IMR-90 (cell line): ENCODE data around the gene GYS1. TPM values are rescaled to one million over a fixed set of nuclear protein-coding genes. Genes with fewer than 3 reads are reported as not detected.
A peak's percentile ranks its signal among the peaks of the same experiment; 100 is the strongest.
"Not testable (repeated sequence)": the region's sequence is repeated elsewhere in the genome, so short reads cannot be mapped to it uniquely, and the experiment has no call there.

Experiments
- ATAC-seq: fragments of 200-7000 bp; cut with Tn5 transposase; 2 replicates; pipeline ENCODE4 v1.9.1; 2020; ENCODE audit warnings: low read depth, mild to moderate bottlenecking, moderate library complexity
- BruUV-seq: library from RNA; stranded (reverse); fragments of 400-500 nt; replicated peaks from 2 replicates; lab custom pipeline; 2021; lab: Mats Ljungman, UMichigan
- CTCF ChIA-PET: fragments of 300-600 bp; formaldehyde crosslinking; extraction: SDS; loops from one replicate; lab custom pipeline; 2021; ENCODE audit warnings: antibody characterized with exemption; lab: Yijun Ruan, JAX
- POLR2A ChIA-PET: fragments of 300-600 bp; sonication (Branson Sonifier 250); formaldehyde crosslinking; loops from one replicate; lab custom pipeline; 2022; ENCODE audit warnings: antibody characterized with exemption; ENCODE audit not compliant: unreplicated experiment; lab: Charles Lee
- DNase-seq: peaks from one replicate; pipeline ENCODE4 v3.0.0; 2013
- H2AFZ ChIP-seq: replicated peaks from 2 replicates; pipeline ENCODE3; 2013; ENCODE audit warnings: low read length, mild to moderate bottlenecking; ENCODE audit not compliant: poor library complexity
- H2AK5ac ChIP-seq: 2 replicates; pipeline ENCODE4 v1.6.1; 2013; ENCODE audit warnings: low read depth, low read length, inconsistent platforms
- H2AK9ac ChIP-seq: replicated peaks from 2 replicates; pipeline ENCODE3; 2013; ENCODE audit warnings: mild to moderate bottlenecking, low read depth, low read length, moderate library complexity; ENCODE audit not compliant: poor library complexity
- H2BK120ac ChIP-seq: 2 replicates; pipeline ENCODE4 v1.6.1; 2013; ENCODE audit warnings: low read depth, low read length, inconsistent platforms
- H2BK15ac ChIP-seq: 3 replicates; pipeline ENCODE4 v1.6.1; 2013; ENCODE audit warnings: low read depth, low read length, inconsistent platforms
- H2BK20ac ChIP-seq: 2 replicates; pipeline ENCODE4 v1.6.1; 2013; ENCODE audit warnings: low read depth, mild to moderate bottlenecking, inconsistent platforms, low read length, moderate library complexity
- H2BK5ac ChIP-seq: 2 replicates; pipeline ENCODE4 v1.6.1; 2013; ENCODE audit warnings: mild to moderate bottlenecking, low read depth, low read length, inconsistent platforms; ENCODE audit not compliant: poor library complexity, severe bottlenecking
- H3K14ac ChIP-seq: replicated peaks from 2 replicates; pipeline ENCODE4 v1.6.1; 2013; ENCODE audit warnings: low read depth, low read length, inconsistent platforms
- H3K18ac ChIP-seq: 2 replicates; pipeline ENCODE4 v1.6.1; 2013; ENCODE audit warnings: low read depth, low read length, control low read depth
- H3K23ac ChIP-seq: 2 replicates; pipeline ENCODE4 v1.6.1; 2013; ENCODE audit warnings: low read depth, low read length, inconsistent platforms
- H3K27ac ChIP-seq: 2 replicates; pipeline ENCODE4 v1.5.1; 2013; ENCODE audit warnings: mild to moderate bottlenecking, control low read depth, low read length; ENCODE audit not compliant: insufficient read depth
- H3K27me3 ChIP-seq: 2 replicates; pipeline ENCODE4 v1.6.1; 2013; ENCODE audit warnings: low read length; ENCODE audit not compliant: control insufficient read depth, insufficient read depth
- H3K36me3 ChIP-seq: 2 replicates; pipeline ENCODE4 v1.6.1; 2013; ENCODE audit warnings: low read length, mixed read lengths; ENCODE audit not compliant: control insufficient read depth, insufficient read depth
- H3K4ac ChIP-seq: 2 replicates; pipeline ENCODE4 v1.6.1; 2013; ENCODE audit warnings: low read depth, low read length, inconsistent platforms
- H3K4me1 ChIP-seq: 2 replicates; pipeline ENCODE4 v1.6.1; 2013; ENCODE audit warnings: low read length, mixed read lengths; ENCODE audit not compliant: control insufficient read depth, insufficient read depth
- H3K4me2 ChIP-seq: 2 replicates; pipeline ENCODE4 v1.6.1; 2013; ENCODE audit warnings: low read depth, mild to moderate bottlenecking, control low read depth, low read length, moderate library complexity
- H3K4me3 ChIP-seq: 2 replicates; pipeline ENCODE4 v1.5.1; 2013; ENCODE audit warnings: low read depth, mild to moderate bottlenecking, control low read depth, low read length, moderate library complexity; ENCODE audit not compliant: insufficient read depth
- H3K56ac ChIP-seq: 2 replicates; pipeline ENCODE4 v1.6.1; 2013; ENCODE audit warnings: low read length, inconsistent platforms; ENCODE audit not compliant: insufficient read depth; ENCODE audit errors: extremely low read depth
- H3K79me1 ChIP-seq, 2 experiments: 2 replicates each; pipeline ENCODE4 v1.6.1; 2013; ENCODE audit warnings: low read length in 2 of 2, inconsistent platforms in 1 of 2, low read depth in 1 of 2
- H3K9ac ChIP-seq: 2 replicates; pipeline ENCODE4 v1.6.1; 2013; ENCODE audit warnings: low read depth, low read length, control low read depth
- H3K9me1 ChIP-seq: 2 replicates; pipeline ENCODE4 v1.6.1; 2013; ENCODE audit warnings: low read length, inconsistent platforms; ENCODE audit not compliant: insufficient read depth
- H3K9me3 ChIP-seq: 2 replicates; pipeline ENCODE4 v1.6.1; 2013; ENCODE audit warnings: low read length; ENCODE audit not compliant: control insufficient read depth, insufficient read depth
- H4K20me1 ChIP-seq: 2 replicates; pipeline ENCODE4 v1.6.1; 2013; ENCODE audit warnings: low read length, inconsistent platforms; ENCODE audit not compliant: insufficient read depth
- H4K5ac ChIP-seq: 2 replicates; pipeline ENCODE4 v1.6.1; 2013; ENCODE audit warnings: mild to moderate bottlenecking, low read depth, low read length, control low read depth
- H4K8ac ChIP-seq, 2 experiments: 2 replicates each; pipeline ENCODE4 v1.6.1; 2013; ENCODE audit warnings: low read depth in 2 of 2, low read length in 2 of 2, control low read depth in 1 of 2, inconsistent platforms in 1 of 2
- H4K91ac ChIP-seq: 2 replicates; pipeline ENCODE4 v1.6.1; 2013; ENCODE audit warnings: low read depth, low read length, inconsistent platforms; ENCODE audit not compliant: insufficient read depth
- NFE2L2 ChIP-seq: fragments of 150-350 bp; IDR thresholded peaks from 2 replicates; pipeline ENCODE4 v1.6.1; 2016; ENCODE audit warnings: low read depth, mild to moderate bottlenecking, low read length
- RAD21 ChIP-seq: IDR thresholded peaks from 2 replicates; pipeline ENCODE4 v1.6.1; 2012; ENCODE audit warnings: low read length, improper control_type of control experiment
- SMC3 ChIP-seq: fragments of 150-350 bp; IDR thresholded peaks from 2 replicates; pipeline ENCODE4 v1.6.1; 2016; ENCODE audit warnings: low read depth, mild to moderate bottlenecking, antibody characterized with exemption, low read length, moderate library complexity
- WGBS, 2 experiments: methylation state at CpG; one replicate each; pipeline versions ENCODE4 v1.1.5 to v1.1.7; 2013; ENCODE audit warnings: missing lambda C conversion rate in 2 of 2; ENCODE audit not compliant: insufficient read length in 1 of 2; ENCODE audit errors: extremely low coverage in 2 of 2; 5-methylcytosine and 5-hydroxymethylcytosine counted together
- dilution Hi-C: fragments of 300-500 bp; cut with HindIII; formaldehyde crosslinking; loops from one replicate; pipeline ENCODE4 v1.14.3; 2018; ENCODE audit warnings: low sequenced_read_pairs; ENCODE audit not compliant: unreplicated experiment
- in situ Hi-C: fragments of 300-500 bp; cut with MboI; formaldehyde crosslinking; loops from 3 replicates; pipeline ENCODE4 v1.14.3; 2019; ENCODE audit warnings: low sequenced_read_pairs, inconsistent platforms, mixed read lengths
- intact Hi-C: fragments of 100-400 bp; cut with micrococcal nuclease; formaldehyde crosslinking; loops from 2 replicates; pipeline ENCODE4 v1.10.0; 2022
- polyA plus RNA-seq, 3 experiments: library from polyadenylated mRNA; depleted of rRNA; stranded (reverse); fragments of >200 nt; gene quantifications; 2 replicates each; pipeline ENCODE4 v1.2.3, GENCODE V29; 2012; ENCODE audit warnings: low replicate concordance in 1 of 3
- total RNA-seq: library from RNA; depleted of rRNA; stranded (reverse); fragments of >200 nt; gene quantifications from 2 replicates; pipeline ENCODE4 v1.2.3, GENCODE V29; 2012
- TF ChIP-seq, protein P1 (sequence below): fragments of 150-350 bp; IDR thresholded peaks from 2 replicates; pipeline ENCODE4 v1.6.1; 2017; ENCODE audit warnings: mild to moderate bottlenecking, antibody characterized with exemption, low read length, low read depth

The GYS1 gene
- total and polyA plus RNA-seq, 2 of the 4 experiments (the other 2 are of a cell fraction) = 38.7 to 72.2 TPM

DNA sequence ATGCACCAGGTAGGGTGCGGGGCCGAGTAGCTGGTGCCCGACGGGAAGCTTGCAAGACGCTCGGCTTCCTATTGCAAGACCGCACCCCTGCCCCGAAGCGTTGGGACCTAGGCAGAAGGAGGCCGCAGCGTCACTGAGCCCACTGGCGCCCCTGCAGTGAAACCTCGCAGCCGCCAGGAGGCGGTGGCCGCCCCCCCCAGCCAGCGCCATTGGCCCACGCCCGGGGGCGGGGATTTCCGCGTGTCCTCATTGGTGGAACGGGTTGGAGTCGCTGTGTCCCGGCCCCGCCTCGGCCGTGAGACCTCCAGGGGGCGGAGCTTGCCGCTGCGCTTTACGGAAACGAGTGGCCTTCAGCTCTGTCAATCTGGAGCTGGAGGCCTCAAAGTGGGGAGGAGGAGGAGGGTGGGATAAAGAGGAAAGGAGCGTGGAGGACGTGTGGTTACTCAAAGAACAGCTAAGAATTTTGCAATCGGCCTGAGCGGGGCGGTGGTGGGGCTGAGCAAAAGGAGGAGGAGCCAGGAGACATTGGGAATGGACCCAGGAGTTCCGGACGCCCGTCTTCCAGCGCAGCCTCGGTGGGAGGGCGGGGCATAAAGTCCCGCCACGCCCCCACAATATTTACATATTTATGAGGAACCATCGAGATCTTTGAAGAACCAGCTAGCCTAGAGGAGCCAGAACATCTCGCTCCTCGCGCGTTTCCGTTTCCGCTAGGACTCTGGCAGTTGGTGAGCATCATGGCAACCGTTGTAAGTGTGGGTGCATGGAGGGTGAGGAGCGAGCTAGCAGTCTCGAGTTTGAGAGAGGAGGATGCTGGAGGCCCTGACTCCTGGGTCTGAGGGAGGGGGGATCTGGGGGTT lies at the start of gene GYS1, which contains the start of gene RUVBL2 (continued):
- TF ChIP-seq, protein P1, sequence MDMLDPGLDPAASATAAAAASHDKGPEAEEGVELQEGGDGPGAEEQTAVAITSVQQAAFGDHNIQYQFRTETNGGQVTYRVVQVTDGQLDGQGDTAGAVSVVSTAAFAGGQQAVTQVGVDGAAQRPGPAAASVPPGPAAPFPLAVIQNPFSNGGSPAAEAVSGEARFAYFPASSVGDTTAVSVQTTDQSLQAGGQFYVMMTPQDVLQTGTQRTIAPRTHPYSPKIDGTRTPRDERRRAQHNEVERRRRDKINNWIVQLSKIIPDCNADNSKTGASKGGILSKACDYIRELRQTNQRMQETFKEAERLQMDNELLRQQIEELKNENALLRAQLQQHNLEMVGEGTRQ = no peak
- TF ChIP-seq RAD21 = 0 out of 2 replicates have a peak, but pooled peaks have one; percentile 1
- TF ChIP-seq NFE2L2 = no peak
- peak; percentile 35 for TF ChIP-seq SMC3

DNA sequence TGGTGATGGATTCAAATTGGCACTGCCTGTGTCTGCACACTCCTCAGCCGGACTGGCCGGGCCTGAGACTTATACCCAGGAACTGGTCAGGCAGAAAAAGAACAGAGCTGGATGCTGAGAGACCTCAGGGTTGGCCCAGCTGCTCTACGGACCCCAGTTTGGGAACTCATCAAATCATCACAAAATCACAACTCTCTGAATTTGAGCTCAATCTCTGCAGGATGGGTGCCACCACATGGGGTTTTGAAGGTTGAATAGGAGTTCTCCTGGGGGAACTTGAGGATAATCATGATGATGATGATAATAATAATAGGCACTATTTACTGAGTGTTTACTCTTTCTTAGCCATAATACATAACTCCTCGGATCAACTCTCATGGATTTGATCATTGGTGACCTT lies 49.6 kb upstream of the GYS1 start:
- intact Hi-C loops, H3K9me3 ChIP-seq, DNase-seq, BruUV-seq, H4K20me1 ChIP-seq, ATAC-seq, H3K18ac ChIP-seq, H4K91ac ChIP-seq, H3K36me3 ChIP-seq, CTCF ChIA-PET, H3K9me1 ChIP-seq, H2AFZ ChIP-seq, H3K4ac ChIP-seq, H2BK20ac ChIP-seq, H3K27me3 ChIP-seq, H2AK5ac ChIP-seq, H3K27ac ChIP-seq, H3K4me2 ChIP-seq, H3K9ac ChIP-seq, H3K23ac ChIP-seq, H3K4me3 ChIP-seq, POLR2A ChIA-PET, H3K14ac ChIP-seq, H2BK120ac ChIP-seq, H3K56ac ChIP-seq, H2BK5ac ChIP-seq, H2AK9ac ChIP-seq, H3K4me1 ChIP-seq, H3K79me1 ChIP-seq, H2BK15ac ChIP-seq, in situ Hi-C loops, H4K5ac ChIP-seq, H4K8ac ChIP-seq, dilution Hi-C loops: not testable (repeated sequence)
- no CpG with 5 or more reads among the region's 4 CpGs for whole genome bisulfite sequencing, 2 experiments
